ENCODE data around the gene CD36. TPM values are rescaled to one million over a fixed set of nuclear protein-coding genes. Genes with fewer than 3 reads are reported as not detected.

Gene CD36
- total RNA-seq, 1 experiment from 2014 or later, result 0.32 TPM

GRCh38 chr7:80662252-80662651, 23.8 kb downstream of the CD36 start:
- Histone ChIP-seq H3K9ac (ENCODE audit: low read length) (no peak overlapping the region), H4K20me1 (ENCODE audit: insufficient read depth) (no peaks in the 10 kb centered on the region), H3K4me1 (ENCODE audit: control insufficient read depth in 1 of 2, insufficient read depth in 2 of 2, low read length in 2 of 2) (peaks cover 0 to 7% of the 10 kb centered on the region in 2 experiments; a peak in 1 of 4 replicates), H3K9me3 (ENCODE audit: control insufficient read depth in 1 of 2, insufficient read depth in 1 of 2, low read depth in 1 of 2, low read length in 2 of 2) (no peaks in the 10 kb centered on the region), H3K4me2 (ENCODE audit: low read length) (no peak overlapping the region), H3K9me2 (ENCODE audit: insufficient read depth) (no peaks in the 10 kb centered on the region), H3K36me3 (ENCODE audit: control insufficient read depth in 1 of 2, insufficient read depth in 2 of 2, low read length in 2 of 2) (no peaks in the 10 kb centered on the region), H2AFZ (ENCODE audit: low read depth, low read length, poor library complexity, severe bottlenecking) (no peak overlapping the region), H3K4me3 (replicated peaks in 1 of 2; ENCODE audit: low read depth in 1 of 2, low read length in 2 of 2) (no peak overlapping the region), H3K27me3 (ENCODE audit: insufficient read depth, low read length) (no peaks in the 10 kb centered on the region), H3K79me2 (ENCODE audit: insufficient read depth, low read length) (no peaks in the 10 kb centered on the region), H3K27ac (ENCODE audit: low read depth, low read length) (no peak overlapping the region)
- no peak for TF ChIP-seq SIN3A (IDR thresholded peaks at IDR 0.05; ENCODE audit: low read depth)
- no TSS peak for BruUV-seq (replicated peaks)
- ChIA-PET CTCF (interaction anchor here (0.7 to 2.9 kb wide), 6 partner anchors 9 to 808 kb away, joined by 3 to 8 read pairs (median 4); no protein-coding TSS in a partner anchor), POLR2A (no interaction called here), RAD21 (ENCODE audit: low non-redundant PET in 1 of 2, low total read pairs in 2 of 2, uncharacterized antibody in 2 of 2, unreplicated experiment in 2 of 2) (no interaction called here)
- ATAC-seq (no peak), DNase-seq (ENCODE audit: low read depth, low spot score) (no peak)
- intact Hi-C loops (cut with micrococcal nuclease), result loop anchor here (5.0 kb wide), 1 partner anchor 600 kb away; no protein-coding TSS in a partner anchor

- ChIA-PET POLR2A (no interaction called here), RAD21 (ENCODE audit: low non-redundant PET in 1 of 2, low total read pairs in 2 of 2, uncharacterized antibody in 2 of 2, unreplicated experiment in 2 of 2) (no interaction called here), CTCF (no interaction called here)
- no peaks in the 10 kb centered on the region for H3K9me2 ChIP-seq (ENCODE audit: insufficient read depth)
- no peak overlapping the region for H3K4me2 ChIP-seq (ENCODE audit: low read length)
- no peak overlapping the region for H2AFZ ChIP-seq (ENCODE audit: low read depth, low read length, poor library complexity, severe bottlenecking)
- H3K36me3 ChIP-seq (ENCODE audit: control insufficient read depth in 1 of 2, insufficient read depth in 2 of 2, low read length in 2 of 2), result no peaks in the 10 kb centered on the region
- DNase-seq (ENCODE audit: low read depth, low spot score) (no peak), ATAC-seq (no peak)
- H3K4me1 ChIP-seq (ENCODE audit: control insufficient read depth in 1 of 2, insufficient read depth in 2 of 2, low read length in 2 of 2), result no peaks in the 10 kb centered on the region
- H3K79me2 ChIP-seq (ENCODE audit: insufficient read depth, low read length), result no peaks in the 10 kb centered on the region
- H3K9ac ChIP-seq (ENCODE audit: low read length), result no peak overlapping the region
- H4K20me1 ChIP-seq (ENCODE audit: insufficient read depth), result no peaks in the 10 kb centered on the region
- TF ChIP-seq ATF3 (IDR thresholded peaks at IDR 0.05) (no peak), POLR2AphosphoS5 (IDR thresholded peaks at IDR 0.05; ENCODE audit: low read depth, low read length) (no peak), JUND (IDR thresholded peaks at IDR 0.05) (no peak), CEBPB (IDR thresholded peaks at IDR 0.05; ENCODE audit: low read depth) (no peak), TCF7L2 (IDR thresholded peaks at IDR 0.05; ENCODE audit: borderline replicate concordance, extremely low read depth, insufficient read depth, insufficient read length) (no peak), FOSL1 (IDR thresholded peaks at IDR 0.05; ENCODE audit: low read depth) (no peak), ZNF274 (IDR thresholded peaks at IDR 0.05; ENCODE audit: low read depth, low read length) (no peak), SRF (IDR thresholded peaks at IDR 0.05; ENCODE audit: low read depth) (no peak), POLR2A (IDR thresholded peaks at IDR 0.05; ENCODE audit: borderline replicate concordance, extremely low read depth, insufficient read depth, insufficient read length) (no peak), SP1 (IDR thresholded peaks at IDR 0.05; ENCODE audit: low read depth) (no peak), YY1 (IDR thresholded peaks at IDR 0.05; ENCODE audit: extremely low read depth, insufficient replicate concordance, low read depth, low read length) (no peak), CTCF (IDR thresholded peaks at IDR 0.05 in 2 of 3, conservative IDR thresholded peaks at IDR 0.05 in 1 of 3; ENCODE audit: borderline replicate concordance in 1 of 3, insufficient read depth in 1 of 3, low read depth in 2 of 3, low read length in 2 of 3) (no peak), ZBTB33 (IDR thresholded peaks at IDR 0.05; ENCODE audit: extremely low read depth, insufficient replicate concordance, low read length) (no peak), EZH2phosphoT487 (IDR thresholded peaks at IDR 0.05; ENCODE audit: borderline replicate concordance) (no peak), MAX (IDR thresholded peaks at IDR 0.05) (no peak)
- H3K9me3 ChIP-seq (ENCODE audit: control insufficient read depth in 1 of 2, insufficient read depth in 1 of 2, low read depth in 1 of 2, low read length in 2 of 2), result no peaks in the 10 kb centered on the region
- BruUV-seq (replicated peaks), result no TSS peak
- no peaks in the 10 kb centered on the region for H3K27me3 ChIP-seq (ENCODE audit: insufficient read depth, low read length)
- H3K4me3 ChIP-seq (replicated peaks in 1 of 2; ENCODE audit: low read depth in 1 of 2, low read length in 2 of 2), result no peak overlapping the region
- intact Hi-C loops (cut with micrococcal nuclease), result no loop called here
- H3K27ac ChIP-seq (ENCODE audit: low read depth, low read length), result no peak overlapping the region
Observed at GRCh38 chr7:80665526-80665925, 27.1 kb downstream of the CD36 start.
